TTC549 (cell line): ENCODE results near the gene GRB14.

ENCODE experiments used
- FAIRE-seq: peaks from 2 replicates; lab custom pipeline; 2012; peaks lifted over from hg19 to GRCh38; lab: Jason Lieb, UNC

The GRB14 gene

GRCh38 chr2:164613321-164613982, 7.8 kb downstream of the GRB14 start:
- FAIRE-seq: no peak

- no peak for FAIRE-seq
Observed at GRCh38 chr2:164609790-164610189, 11.5 kb downstream of the GRB14 start.

- no peak for FAIRE-seq
Observed at GRCh38 chr2:164606557-164606956, 14.7 kb downstream of the GRB14 start.

GRCh38 chr2:164605295-164605694, 16.0 kb downstream of the GRB14 start:
- FAIRE-seq: no peak

- no peak for FAIRE-seq
Observed at GRCh38 chr2:164600763-164601162, 20.5 kb downstream of the GRB14 start.

GRCh38 chr2:164599954-164600589, 21.2 kb downstream of the GRB14 start:
- peak; percentile 94 for FAIRE-seq

- no peak for FAIRE-seq
Observed at GRCh38 chr2:164597983-164598382, 23.3 kb downstream of the GRB14 start.

- FAIRE-seq: no peak
Observed at GRCh38 chr2:164595031-164595430, 26.3 kb downstream of the GRB14 start.

- FAIRE-seq: no peak
Observed at GRCh38 chr2:164593959-164594358, 27.3 kb downstream of the GRB14 start.

GRCh38 chr2:164593541-164593940, 27.7 kb downstream of the GRB14 start:
- FAIRE-seq: no peak

- FAIRE-seq: no peak
Observed at GRCh38 chr2:164589522-164589921, 31.8 kb downstream of the GRB14 start.

- FAIRE-seq: no peak
Observed at GRCh38 chr2:164581050-164581449, 40.2 kb downstream of the GRB14 start.

GRCh38 chr2:164574931-164575330, 46.4 kb downstream of the GRB14 start:
- peak; percentile 20 for FAIRE-seq

GRCh38 chr2:164570475-164570874, 50.8 kb downstream of the GRB14 start:
- FAIRE-seq: no peak

GRCh38 chr2:164569378-164569777, 51.9 kb downstream of the GRB14 start:
- FAIRE-seq: no peak

- no peak for FAIRE-seq
Observed at GRCh38 chr2:164568317-164568716, 53.0 kb downstream of the GRB14 start.

GRCh38 chr2:164567335-164567989, 53.8 kb downstream of the GRB14 start:
- FAIRE-seq: no peak

GRCh38 chr2:164565359-164565758, 55.9 kb downstream of the GRB14 start:
- FAIRE-seq: no peak

GRCh38 chr2:164562666-164563065, 58.6 kb downstream of the GRB14 start:
- FAIRE-seq: no peak

- no peak for FAIRE-seq
Observed at GRCh38 chr2:164561991-164562390, 59.3 kb downstream of the GRB14 start.

- no peak for FAIRE-seq
Observed at GRCh38 chr2:164561416-164561815, 59.9 kb downstream of the GRB14 start.

- no peak for FAIRE-seq
Observed at GRCh38 chr2:164560902-164561301, 60.4 kb downstream of the GRB14 start.

- peak; percentile 90 for FAIRE-seq
Observed at GRCh38 chr2:164560181-164560792, 61.0 kb downstream of the GRB14 start.
